GM23248 (cell line): Measurements from ENCODE around the gene WEE2.

Source experiments
- EZH2 ChIP-seq: fragments of 200-600 bp; sonication (generic); IDR thresholded peaks from 2 replicates; pipeline ENCODE4 v1.6.1; 2018; ENCODE audit warnings: antibody characterized with exemption, mild to moderate bottlenecking; ENCODE audit not compliant: insufficient read depth, poor library complexity, severe bottlenecking
- EZH2phosphoT487 ChIP-seq: fragments of 200-600 bp; sonication (generic); IDR thresholded peaks from 2 replicates; pipeline ENCODE4 v1.6.1; 2018; ENCODE audit warnings: antibody characterized with exemption, moderate library complexity, mild to moderate bottlenecking, low read depth; ENCODE audit not compliant: insufficient read depth

DNA sequence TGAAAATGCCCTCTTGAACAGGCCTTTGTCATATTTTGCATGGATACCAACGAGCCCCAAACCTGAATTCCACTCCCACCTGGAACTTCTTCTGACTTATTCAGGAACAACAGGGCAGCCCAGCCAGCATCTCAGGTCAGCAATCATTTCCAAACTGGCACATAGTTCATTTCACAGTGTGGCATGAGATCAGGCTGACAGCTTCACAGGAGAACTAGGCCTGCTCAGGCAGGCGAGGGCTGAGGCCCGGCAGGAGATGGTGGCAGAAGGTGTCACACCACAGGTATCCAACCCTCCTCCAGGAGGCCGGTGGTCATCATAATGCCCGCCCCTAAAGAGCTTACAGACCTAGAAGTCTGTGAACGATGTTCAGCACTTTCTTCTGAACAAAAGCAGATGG lies 48.7 kb upstream of the WEE2 start:
- TF ChIP-seq EZH2 (no peak), EZH2phosphoT487 (no peak)
